GM19452 (cell line): ENCODE measurements around the gene NCLN.

Source experiments
- ATAC-seq: cut with Tn5 transposase; IDR thresholded peaks from one replicate; pipeline ENCODE4 v1.9.1; 2021; ENCODE audit not compliant: unreplicated experiment

NCLN gene

GRCh38 chr19:3252650-3253049 is 66.9 kb downstream of the NCLN start:
- no peak for ATAC-seq

GRCh38 chr19:3253270-3253669 is 67.5 kb downstream of the NCLN start:
- no peak for ATAC-seq

- no peak for ATAC-seq
These were observed 68.8 kb downstream of the NCLN start for GRCh38 chr19:3254520-3254919.

GRCh38 chr19:3257071-3257470 is 71.3 kb downstream of the NCLN start:
- ATAC-seq, result no peak
